Measurements from ENCODE around the gene CECR2. TPM values are rescaled to one million over a fixed set of nuclear protein-coding genes. Genes with fewer than 3 reads are reported as not detected.

CECR2 gene
- total and polyA plus RNA-seq, 2 donors, result 0.51 to 2.4 TPM

DNA sequence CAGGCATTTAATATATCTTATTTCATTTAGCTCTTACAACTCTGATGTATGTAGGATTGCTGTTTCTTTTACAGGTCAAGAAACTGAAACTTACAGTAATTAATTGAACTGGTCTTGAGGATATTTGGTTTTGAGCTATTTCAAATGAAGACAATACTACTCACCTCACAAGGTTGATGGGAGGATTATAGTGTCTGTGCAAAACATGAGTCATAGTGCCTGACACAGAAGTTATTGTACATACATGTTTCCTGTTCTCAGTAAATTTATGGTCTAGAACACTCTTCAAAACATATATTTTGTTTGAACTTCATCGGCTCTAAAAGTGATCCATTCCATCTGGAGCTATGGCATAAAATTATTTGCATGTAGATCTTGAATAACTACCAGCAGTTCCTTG is 61.9 kb downstream of the CECR2 start:
- no peaks in the 10 kb centered on the region for H3K4me1 ChIP-seq (ENCODE audit: insufficient read depth)
- 29% methylated on average over 1 of the region's 1 CpG for WGBS
- H3K36me3 ChIP-seq (ENCODE audit: insufficient read depth), result no peaks in the 10 kb centered on the region
- H3K27ac ChIP-seq (ENCODE audit: low read depth), result no peak overlapping the region
- H3K4me3 ChIP-seq (ENCODE audit: low read depth, low read length), result no peak overlapping the region
- DNase-seq (ENCODE audit: extremely low spot score), result no peak

DNA sequence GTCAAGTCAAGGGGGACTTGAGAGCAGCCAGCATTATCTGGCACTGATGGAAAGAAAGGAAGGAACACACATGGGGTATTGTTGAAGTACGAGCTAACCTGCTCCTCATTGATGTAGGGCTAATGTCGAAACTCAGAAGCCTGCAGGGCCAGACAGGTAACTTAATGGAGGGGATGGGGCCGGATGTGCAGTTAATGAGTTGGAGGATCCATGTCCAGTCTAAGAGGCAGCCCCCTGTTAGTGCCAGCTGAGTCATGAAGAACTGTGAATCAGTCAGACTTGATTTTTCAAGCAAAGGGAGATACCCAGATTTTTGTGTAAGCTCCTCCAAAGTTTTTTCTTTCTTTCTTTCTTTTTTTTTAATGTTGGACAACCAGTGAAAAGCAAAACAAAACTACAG is 65.6 kb downstream of the CECR2 start:
- no peak overlapping the region for H3K4me3 ChIP-seq (ENCODE audit: low read depth, low read length)
- WGBS, result 63% methylated on average over 3 of the region's 3 CpGs

GRCh38 chr22:17435375-17435774 is 66.1 kb downstream of the CECR2 start:
- WGBS, result 81% methylated on average over 3 of the region's 3 CpGs
- Histone ChIP-seq H3K4me3 (ENCODE audit: low read depth, low read length) (no peak overlapping the region), H3K27ac (ENCODE audit: low read depth) (no peak overlapping the region), H3K4me1 (ENCODE audit: insufficient read depth) (no peaks in the 10 kb centered on the region), H3K36me3 (ENCODE audit: insufficient read depth) (no peaks in the 10 kb centered on the region)
- DNase-seq (ENCODE audit: extremely low spot score), result no peak

More for the DNA sequence above, 65.6 kb downstream of the CECR2 start:
- Histone ChIP-seq H3K27ac (ENCODE audit: low read depth) (no peak overlapping the region), H3K4me1 (ENCODE audit: insufficient read depth) (no peaks in the 10 kb centered on the region), H3K36me3 (ENCODE audit: insufficient read depth) (no peaks in the 10 kb centered on the region)
- no peak for DNase-seq (ENCODE audit: extremely low spot score)

DNA sequence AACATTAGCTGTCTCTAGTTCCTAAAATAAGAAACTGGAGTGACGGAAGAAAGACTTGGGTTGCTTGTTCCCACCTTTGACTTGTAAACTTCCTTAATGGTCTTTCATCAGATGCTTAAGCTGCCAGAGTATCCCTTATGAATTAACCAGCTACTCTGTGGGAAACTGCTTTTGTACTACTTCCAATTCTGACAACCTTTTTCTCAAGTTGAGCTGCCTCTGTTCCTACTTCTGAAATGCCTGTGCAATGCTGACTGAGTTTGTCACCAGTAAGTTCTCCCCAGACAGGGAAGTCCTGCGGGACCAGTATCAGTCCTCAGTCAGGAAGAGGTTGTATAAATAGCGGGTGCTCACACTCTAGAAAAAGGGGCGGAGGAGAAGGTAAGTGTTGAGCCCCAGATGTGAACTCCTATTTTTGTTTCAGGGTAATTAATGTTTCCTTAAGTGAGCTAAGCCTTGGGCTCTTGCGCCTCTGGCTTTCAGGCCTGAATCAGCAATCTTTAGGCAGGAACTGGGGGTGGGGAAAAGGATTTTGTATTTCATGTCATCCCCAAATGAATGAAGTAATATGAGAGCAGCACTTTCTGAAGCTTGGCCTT is 67.2 kb downstream of the CECR2 start:
- WGBS, result 49% methylated on average over 5 of the region's 5 CpGs
- Histone ChIP-seq H3K27ac (ENCODE audit: low read depth) (no peak overlapping the region), H3K4me1 (ENCODE audit: insufficient read depth) (no peaks in the 10 kb centered on the region), H3K36me3 (ENCODE audit: insufficient read depth) (no peaks in the 10 kb centered on the region), H3K4me3 (ENCODE audit: low read depth, low read length) (no peak overlapping the region)
- DNase-seq (ENCODE audit: extremely low spot score), result no peak

DNA sequence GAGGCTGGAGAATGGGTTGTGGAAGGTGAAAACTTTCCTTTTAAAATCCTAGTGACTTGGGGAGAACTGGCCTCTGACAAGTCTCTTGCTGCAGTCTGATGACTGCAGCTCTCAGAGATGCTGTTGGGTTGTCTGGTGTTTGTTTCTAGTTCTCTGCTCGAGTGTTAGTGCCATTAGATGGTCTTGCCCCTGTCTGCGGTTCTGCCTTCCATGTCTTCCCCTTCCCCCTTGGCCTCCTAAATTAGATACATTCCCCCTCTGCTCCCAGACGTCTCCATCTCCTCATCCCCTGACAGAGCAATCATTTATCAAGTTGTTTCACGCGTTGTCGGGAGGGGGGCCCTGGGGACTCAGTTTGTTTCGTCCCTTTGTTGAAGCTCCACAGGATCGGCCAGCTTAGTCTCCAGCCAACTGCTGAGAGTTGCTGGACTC is 67.7 kb downstream of the CECR2 start:
- Histone ChIP-seq H3K4me3 (ENCODE audit: low read depth, low read length) (no peak overlapping the region), H3K36me3 (ENCODE audit: insufficient read depth) (no peaks in the 10 kb centered on the region), H3K27ac (ENCODE audit: low read depth) (no peak overlapping the region), H3K4me1 (ENCODE audit: insufficient read depth) (no peaks in the 10 kb centered on the region)
- no peak for DNase-seq (ENCODE audit: extremely low spot score)
- WGBS, result 14% methylated on average over 8 of the region's 8 CpGs

DNA sequence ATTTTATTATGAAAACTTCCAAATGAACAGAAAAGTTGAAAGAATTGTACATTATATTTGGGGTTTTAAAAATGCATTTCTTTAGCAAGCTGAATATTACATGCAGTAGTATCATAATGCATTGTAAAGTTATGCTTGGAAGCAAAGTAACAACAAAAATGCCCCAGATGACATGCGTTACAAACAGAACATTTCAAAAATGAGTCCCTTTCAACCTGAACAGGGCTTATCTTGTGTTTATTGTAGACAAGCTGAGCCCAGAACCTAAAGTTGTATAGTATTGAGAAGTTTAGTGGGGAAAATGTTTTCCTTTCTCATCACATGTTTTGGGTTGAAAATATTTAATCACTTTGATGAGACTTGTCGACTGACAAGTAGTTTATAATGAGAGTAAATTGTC is 68.8 kb downstream of the CECR2 start:
- H3K27ac ChIP-seq (ENCODE audit: low read depth), result no peak overlapping the region
- WGBS, result 68% methylated on average over 2 of the region's 2 CpGs
- no peaks in the 10 kb centered on the region for H3K36me3 ChIP-seq (ENCODE audit: insufficient read depth)
- H3K4me1 ChIP-seq (ENCODE audit: insufficient read depth), result no peaks in the 10 kb centered on the region
- H3K4me3 ChIP-seq (ENCODE audit: low read depth, low read length), result no peak overlapping the region
- DNase-seq (ENCODE audit: extremely low spot score), result no peak

- 73% methylated on average over 5 of the region's 5 CpGs for WGBS
- no peak for DNase-seq (ENCODE audit: extremely low spot score)
- Histone ChIP-seq H3K4me3 (ENCODE audit: low read depth, low read length) (no peak overlapping the region), H3K4me1 (ENCODE audit: insufficient read depth) (no peaks in the 10 kb centered on the region), H3K27ac (ENCODE audit: low read depth) (no peak overlapping the region), H3K36me3 (ENCODE audit: insufficient read depth) (no peaks in the 10 kb centered on the region)
Measured at GRCh38 chr22:17441326-17441725, 72.1 kb downstream of the CECR2 start.

GRCh38 chr22:17443405-17444203 is 74.3 kb downstream of the CECR2 start:
- WGBS, result 59% methylated on average over 17 of the region's 17 CpGs
- H3K36me3 ChIP-seq (ENCODE audit: insufficient read depth), result no peaks in the 10 kb centered on the region
- no peak for DNase-seq (ENCODE audit: extremely low spot score)
- H3K4me3 ChIP-seq (ENCODE audit: low read depth, low read length), result no peak overlapping the region
- H3K4me1 ChIP-seq (ENCODE audit: insufficient read depth), result no peaks in the 10 kb centered on the region
- H3K27ac ChIP-seq (ENCODE audit: low read depth), result no peak overlapping the region

- Histone ChIP-seq H3K4me1 (ENCODE audit: insufficient read depth) (no peaks in the 10 kb centered on the region), H3K36me3 (ENCODE audit: insufficient read depth) (no peaks in the 10 kb centered on the region), H3K4me3 (ENCODE audit: low read depth, low read length) (no peak overlapping the region), H3K27ac (ENCODE audit: low read depth) (no peak overlapping the region)
- WGBS, result 91% methylated on average over 6 of the region's 6 CpGs
- DNase-seq (ENCODE audit: extremely low spot score), result no peak
Measured at GRCh38 chr22:17444204-17444504, 74.9 kb downstream of the CECR2 start.

DNA sequence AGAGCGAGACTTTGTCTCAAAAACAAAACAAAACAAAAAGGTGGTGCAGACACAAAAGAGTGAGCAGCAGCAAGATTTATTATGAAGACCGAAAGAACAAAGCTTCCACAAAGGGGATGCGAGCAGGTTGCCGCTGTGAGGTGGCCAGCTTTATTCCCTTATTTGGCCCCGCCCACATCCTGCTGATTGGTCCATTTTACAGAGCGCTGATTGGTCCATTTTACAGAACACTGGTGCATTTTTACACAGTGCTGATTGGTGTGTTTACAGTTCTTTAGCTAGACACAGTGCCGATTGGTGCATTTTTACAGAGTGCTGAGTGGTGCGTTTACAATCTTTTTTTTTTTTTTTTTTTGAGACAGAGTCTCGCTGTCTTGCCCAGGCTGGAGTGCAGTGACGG is 77.4 kb downstream of the CECR2 start:
- Histone ChIP-seq H3K4me3 (ENCODE audit: low read depth, low read length) (no peak overlapping the region), H3K36me3 (ENCODE audit: insufficient read depth) (no peaks in the 10 kb centered on the region), H3K27ac (ENCODE audit: low read depth) (no peak overlapping the region), H3K4me1 (ENCODE audit: insufficient read depth) (no peaks in the 10 kb centered on the region)
- no peak for DNase-seq (ENCODE audit: extremely low spot score)
- 93% methylated on average over 10 of the region's 10 CpGs for WGBS

- Histone ChIP-seq H3K4me1 (ENCODE audit: insufficient read depth) (no peaks in the 10 kb centered on the region), H3K36me3 (ENCODE audit: insufficient read depth) (no peaks in the 10 kb centered on the region), H3K27ac (ENCODE audit: low read depth) (no peak overlapping the region), H3K4me3 (ENCODE audit: low read depth, low read length) (no peak overlapping the region)
- DNase-seq (ENCODE audit: extremely low spot score), result no peak
- WGBS, result 58% methylated on average over 5 of the region's 5 CpGs
Measured at GRCh38 chr22:17451316-17451715, 82.1 kb downstream of the CECR2 start.

- H3K36me3 ChIP-seq (ENCODE audit: insufficient read depth), result no peaks in the 10 kb centered on the region
- H3K27ac ChIP-seq (ENCODE audit: low read depth), result no peak overlapping the region
- no peaks in the 10 kb centered on the region for H3K4me1 ChIP-seq (ENCODE audit: insufficient read depth)
- WGBS, result 30% methylated on average over 6 of the region's 6 CpGs
- H3K4me3 ChIP-seq (ENCODE audit: low read depth, low read length), result no peak overlapping the region
- no peak for DNase-seq (ENCODE audit: extremely low spot score)
Measured at GRCh38 chr22:17460895-17461294, 91.6 kb downstream of the CECR2 start.

GRCh38 chr22:17470880-17471500 is 101.7 kb downstream of the CECR2 start:
- H3K36me3 ChIP-seq (ENCODE audit: insufficient read depth), result no peaks in the 10 kb centered on the region
- H3K4me3 ChIP-seq (ENCODE audit: low read depth, low read length), result no peak overlapping the region
- H3K27ac ChIP-seq (ENCODE audit: low read depth), result no peak overlapping the region
- DNase-seq (ENCODE audit: extremely low spot score), result no peak
- H3K4me1 ChIP-seq (ENCODE audit: insufficient read depth), result no peaks in the 10 kb centered on the region
- 88% methylated on average over 4 of the region's 4 CpGs for WGBS

DNA sequence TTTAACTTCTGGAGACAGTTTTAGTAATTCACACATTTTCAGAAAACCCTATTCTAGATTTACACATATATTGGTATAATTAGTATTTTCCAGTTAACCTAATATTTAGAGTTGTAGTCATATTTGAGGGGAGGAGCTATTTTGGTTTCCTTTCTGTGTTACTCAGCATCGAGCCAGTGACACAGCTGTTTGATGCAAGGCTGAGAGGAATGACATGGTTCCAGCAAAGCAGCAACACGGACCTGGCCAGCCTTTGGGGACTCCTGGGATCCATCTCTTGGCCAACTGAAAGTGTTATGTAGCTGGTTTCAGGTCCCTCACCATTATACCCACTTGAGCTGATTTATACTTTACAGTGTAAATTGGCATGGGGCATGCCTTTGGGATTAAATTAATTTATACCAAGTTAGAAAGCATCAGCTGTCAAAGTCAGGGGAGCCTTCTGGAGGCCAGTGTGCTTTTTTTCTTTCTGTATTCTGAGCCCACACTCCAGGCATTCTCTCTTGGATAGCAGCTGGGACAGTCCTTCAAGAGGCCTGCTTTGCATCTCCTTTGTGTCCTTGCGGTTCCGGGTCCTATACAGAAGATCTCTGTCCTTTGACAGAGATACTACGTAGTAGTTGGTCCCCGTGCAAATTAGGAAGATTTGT is 102.8 kb downstream of the CECR2 start:
- Histone ChIP-seq H3K4me3 (ENCODE audit: low read depth, low read length) (no peak overlapping the region), H3K36me3 (ENCODE audit: insufficient read depth) (no peaks in the 10 kb centered on the region), H3K4me1 (ENCODE audit: insufficient read depth) (no peaks in the 10 kb centered on the region), H3K27ac (ENCODE audit: low read depth) (no peak overlapping the region)
- WGBS, result 60% methylated on average over 6 of the region's 6 CpGs
- no peak for DNase-seq (ENCODE audit: extremely low spot score)

Measured in urinary bladder (tissue), 4 donors.